ENCODE measurements around the gene HEXB. TPM values are rescaled to one million over a fixed set of nuclear protein-coding genes. Genes with fewer than 3 reads are reported as not detected.

The HEXB gene
- total RNA-seq, 1 donor from 2014 or later, result 124 TPM

DNA sequence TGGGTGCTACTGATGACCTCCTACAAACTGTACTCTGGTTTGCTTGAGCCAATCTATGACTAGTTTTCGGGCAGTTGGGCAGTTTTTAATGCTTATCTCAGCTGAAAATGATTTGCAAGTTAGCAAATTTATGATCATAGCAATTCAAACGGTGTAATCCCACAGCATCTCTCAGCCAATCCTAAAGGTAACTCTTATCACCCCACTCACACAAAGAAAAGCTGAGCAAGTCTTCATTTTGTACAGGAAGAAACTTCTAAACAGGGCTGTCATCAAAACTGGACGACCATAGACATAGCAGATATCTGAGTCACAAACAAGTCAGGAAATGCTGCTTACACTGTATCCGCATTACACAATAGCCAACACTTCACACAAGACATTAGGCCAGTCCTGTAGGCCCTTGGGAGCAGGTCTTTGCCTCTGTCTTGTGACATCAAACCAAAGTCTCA, 41.9 kb upstream of the HEXB start:
- H3K36me3 ChIP-seq, result no peaks in the 10 kb centered on the region
- H3K27ac ChIP-seq, result no peak overlapping the region
- no peaks in the 10 kb centered on the region for H3K27me3 ChIP-seq
- H3K4me1 ChIP-seq, result peaks cover 0 to 14% of the 10 kb centered on the region in 2 donors
- DNase-seq (ENCODE audit: low spot score in 2 of 2), result no peak
- no peaks in the 10 kb centered on the region for H3K9me3 ChIP-seq
- intact Hi-C loops (cut with DNase I), result loop anchor here (5.0 to 10.0 kb wide), 4 partner anchors 326 to 848 kb away; no protein-coding TSS in a partner anchor
- TF ChIP-seq, protein P1, sequence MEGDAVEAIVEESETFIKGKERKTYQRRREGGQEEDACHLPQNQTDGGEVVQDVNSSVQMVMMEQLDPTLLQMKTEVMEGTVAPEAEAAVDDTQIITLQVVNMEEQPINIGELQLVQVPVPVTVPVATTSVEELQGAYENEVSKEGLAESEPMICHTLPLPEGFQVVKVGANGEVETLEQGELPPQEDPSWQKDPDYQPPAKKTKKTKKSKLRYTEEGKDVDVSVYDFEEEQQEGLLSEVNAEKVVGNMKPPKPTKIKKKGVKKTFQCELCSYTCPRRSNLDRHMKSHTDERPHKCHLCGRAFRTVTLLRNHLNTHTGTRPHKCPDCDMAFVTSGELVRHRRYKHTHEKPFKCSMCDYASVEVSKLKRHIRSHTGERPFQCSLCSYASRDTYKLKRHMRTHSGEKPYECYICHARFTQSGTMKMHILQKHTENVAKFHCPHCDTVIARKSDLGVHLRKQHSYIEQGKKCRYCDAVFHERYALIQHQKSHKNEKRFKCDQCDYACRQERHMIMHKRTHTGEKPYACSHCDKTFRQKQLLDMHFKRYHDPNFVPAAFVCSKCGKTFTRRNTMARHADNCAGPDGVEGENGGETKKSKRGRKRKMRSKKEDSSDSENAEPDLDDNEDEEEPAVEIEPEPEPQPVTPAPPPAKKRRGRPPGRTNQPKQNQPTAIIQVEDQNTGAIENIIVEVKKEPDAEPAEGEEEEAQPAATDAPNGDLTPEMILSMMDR (IDR thresholded peaks at IDR 0.05), result no peak
- H3K4me3 ChIP-seq, result no peak overlapping the region

DNA sequence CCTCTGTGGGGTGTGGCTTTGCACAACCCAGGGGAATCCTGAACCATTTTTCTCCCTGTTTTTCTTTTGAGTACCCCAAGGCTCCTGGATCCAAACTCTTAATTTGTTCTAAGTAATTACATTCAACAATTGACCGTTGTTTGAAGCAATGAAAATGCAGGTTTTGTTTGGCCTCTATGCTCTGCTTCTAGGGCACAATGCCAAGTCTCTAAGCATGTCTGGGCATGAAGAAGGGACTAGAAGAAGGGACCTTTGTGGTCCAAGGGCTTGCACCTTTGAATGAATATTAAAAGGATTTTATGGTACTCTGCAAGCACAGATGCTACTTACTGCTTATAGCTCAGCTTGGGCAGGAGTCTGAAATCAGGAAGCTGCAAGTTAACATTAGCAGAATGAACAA, 37.9 kb upstream of the HEXB start:
- Histone ChIP-seq H3K4me3 (no peak overlapping the region), H3K36me3 (no peaks in the 10 kb centered on the region), H3K9me3 (no peaks in the 10 kb centered on the region), H3K27ac (no peak overlapping the region), H3K4me1 (peaks cover 0 to 18% of the 10 kb centered on the region in 2 donors), H3K27me3 (no peaks in the 10 kb centered on the region)
- intact Hi-C loops (cut with DNase I), result loop anchor here (5.0 to 10.0 kb wide), 3 partner anchors 590 to 1055 kb away; no protein-coding TSS in a partner anchor
- DNase-seq (ENCODE audit: low spot score in 2 of 2), result no peak
- TF ChIP-seq, protein P1 (IDR thresholded peaks at IDR 0.05), result no peak

DNA sequence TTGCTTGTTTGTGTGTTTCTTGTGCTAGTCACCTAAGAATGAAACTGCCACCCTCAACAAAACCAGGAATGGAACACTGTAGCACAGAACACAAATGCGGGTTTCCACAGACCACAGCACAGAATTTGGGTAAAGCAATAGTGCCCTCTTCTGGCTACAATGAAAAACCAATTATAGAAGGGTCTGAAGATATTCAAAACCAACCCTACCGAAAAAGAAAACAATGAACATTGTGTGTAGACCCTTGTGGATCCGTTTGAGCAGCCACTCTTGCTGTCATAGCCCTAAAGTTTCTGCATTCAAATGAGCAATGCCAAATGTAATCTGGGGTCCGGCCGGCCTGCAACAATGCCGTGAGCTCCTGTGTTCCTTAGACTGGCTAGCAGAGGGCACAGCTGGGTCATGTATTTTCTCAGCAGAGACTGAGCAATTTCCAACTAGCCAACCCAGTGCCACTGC, 36.2 kb upstream of the HEXB start:
- intact Hi-C loops (cut with DNase I), result loop anchor here (1.0 to 10.0 kb wide), 4 partner anchors 592 to 1057 kb away; no protein-coding TSS in a partner anchor

DNA sequence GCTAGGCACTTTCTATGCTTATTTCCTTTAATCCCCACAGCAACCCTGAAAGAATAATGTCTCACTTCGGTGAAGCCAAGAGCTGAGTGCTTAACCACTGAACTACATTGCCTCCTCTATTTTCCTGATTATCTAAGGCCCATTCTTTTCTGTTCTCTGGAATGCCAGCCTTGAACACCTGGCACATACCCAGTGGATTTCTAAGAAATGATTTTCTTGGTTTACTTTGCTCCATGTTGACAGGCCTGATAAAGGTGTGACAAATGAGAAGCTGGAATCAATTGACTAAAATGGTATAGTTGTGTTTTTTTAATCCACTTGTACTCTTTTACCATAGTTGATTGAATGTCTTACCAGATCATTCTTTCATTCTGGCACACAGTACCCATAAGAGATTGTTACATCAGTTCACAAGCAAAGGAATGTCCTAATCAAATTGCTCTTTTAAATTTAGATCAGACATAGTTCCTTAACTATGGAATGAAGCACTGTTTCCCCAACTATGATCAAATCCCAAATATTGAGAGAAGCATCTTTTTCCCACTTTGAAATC, 35.5 kb upstream of the HEXB start:
- intact Hi-C loops (cut with DNase I), result loop anchor here (1.0 to 10.0 kb wide), 4 partner anchors 592 to 1057 kb away; no protein-coding TSS in a partner anchor
- H3K27ac ChIP-seq, result no peak overlapping the region
- H3K27me3 ChIP-seq, result no peaks in the 10 kb centered on the region
- H3K4me3 ChIP-seq, result no peak overlapping the region
- TF ChIP-seq, protein P1 (IDR thresholded peaks at IDR 0.05), result no peak
- no peaks in the 10 kb centered on the region for H3K36me3 ChIP-seq
- H3K9me3 ChIP-seq, result no peaks in the 10 kb centered on the region
- no peak for DNase-seq (ENCODE audit: low spot score in 2 of 2)
- H3K4me1 ChIP-seq, result peaks cover 0 to 18% of the 10 kb centered on the region in 2 donors

More for the DNA sequence above, 36.2 kb upstream of the HEXB start:
- Histone ChIP-seq H3K27me3 (no peaks in the 10 kb centered on the region), H3K27ac (no peak overlapping the region), H3K9me3 (no peaks in the 10 kb centered on the region), H3K4me1 (peaks cover 0 to 18% of the 10 kb centered on the region in 2 donors), H3K36me3 (no peaks in the 10 kb centered on the region), H3K4me3 (peak overlapping the region in 1 of 2 donors; percentile 22)
- no peak for DNase-seq (ENCODE audit: low spot score in 2 of 2)
- TF ChIP-seq, protein P1 (IDR thresholded peaks at IDR 0.05), result peak; percentile 62 to 76 (median 64)

DNA sequence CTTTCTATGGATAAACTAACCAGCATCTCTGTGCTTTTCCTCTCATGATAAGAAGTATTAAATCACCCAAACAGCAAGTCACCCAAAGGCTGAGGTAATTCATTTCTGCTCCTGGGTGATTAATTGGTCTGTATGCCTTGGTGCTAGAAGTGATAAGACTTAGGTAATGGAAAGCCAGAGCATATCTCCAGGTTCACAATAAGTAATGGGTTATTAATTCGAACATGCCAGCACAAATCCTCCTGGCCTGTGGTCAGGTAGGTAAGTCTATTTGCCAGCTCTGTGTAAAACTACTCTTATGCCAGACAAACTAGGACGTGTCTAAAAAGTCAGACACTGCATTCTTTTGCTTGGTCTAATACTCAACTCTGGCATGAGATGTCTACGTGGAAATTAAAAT, 33.3 kb upstream of the HEXB start:
- intact Hi-C loops (cut with DNase I), result no loop called here
- Histone ChIP-seq H3K36me3 (no peaks in the 10 kb centered on the region), H3K4me1 (peaks cover 0 to 16% of the 10 kb centered on the region in 2 donors), H3K4me3 (no peak overlapping the region), H3K9me3 (no peaks in the 10 kb centered on the region), H3K27me3 (no peaks in the 10 kb centered on the region), H3K27ac (no peak overlapping the region)
- TF ChIP-seq, protein P1 (IDR thresholded peaks at IDR 0.05), result no peak
- no peak for DNase-seq (ENCODE audit: low spot score in 2 of 2)

Data from ascending aorta (tissue), 2 donors.